K562 (cell line): ENCODE measurements around the gene DPH5. TPM values are rescaled to one million over a fixed set of nuclear protein-coding genes. Genes with fewer than 3 reads are reported as not detected.

ENCODE experiments used
- ATAC-seq: fragments of 200-7000 bp; cut with Tn5 transposase; 3 replicates; pipeline ENCODE4 v1.9.1; 2020; ENCODE audit warnings: moderate library complexity
- BruUV-seq: library from RNA; stranded (reverse); fragments of 400-500 nt; replicated peaks from 2 replicates; lab custom pipeline; 2021; lab: Mats Ljungman, UMichigan
- CTCF ChIA-PET: fragments of 300-600 bp; formaldehyde crosslinking; extraction: SDS; loops from one replicate; lab custom pipeline; 2021; ENCODE audit warnings: low intra/inter-chr PET ratio; lab: Yijun Ruan, JAX
- POLR2A ChIA-PET: fragments of 300-600, 350-650 bp; sonication (Branson Sonifier 250); formaldehyde crosslinking; extraction: SDS; loops from one replicate; lab custom pipeline; 2021; ENCODE audit warnings: antibody characterized with exemption, inconsistent platforms; lab: Yijun Ruan, JAX
- DNase-seq, 4 experiments: peaks; one replicate each; pipeline versions ENCODE4 v3.0.0 to v3.0.0-alpha.2; 2011 to 2018; ENCODE audit warnings: low spot score in 3 of 4, mixed read lengths in 3 of 4; ENCODE audit errors: extremely low read depth in 1 of 4
- FAIRE-seq: peaks from 2 replicates; lab custom pipeline; 2011; peaks lifted over from hg19 to GRCh38; lab: Jason Lieb, UNC
- H2AFZ ChIP-seq: 2 replicates; pipeline ENCODE4 v1.6.0; 2011; ENCODE audit warnings: low read depth, low read length, control low read depth, inconsistent platforms
- H3K27ac ChIP-seq: fragments of 200-600 bp; 3 replicates; pipeline ENCODE4 v1.8.0; 2011; ENCODE audit warnings: low read depth, mild to moderate bottlenecking, control low read depth, inconsistent platforms, low read length, moderate library complexity, mixed read lengths; ENCODE audit errors: extremely low read depth
- H3K27me3 ChIP-seq, 2 experiments: fragments of 300-600 bp in 1 of 2; 2 replicates in 1 of 2; 3 replicates in 1 of 2; pipeline versions ENCODE4 v1.6.0 to v1.8.0; 2011; ENCODE audit warnings: inconsistent platforms in 2 of 2, low read length in 2 of 2, mild to moderate bottlenecking in 1 of 2, mixed read lengths in 1 of 2, moderate library complexity in 1 of 2; ENCODE audit not compliant: control insufficient read depth in 2 of 2, insufficient read depth in 2 of 2
- H3K36me3 ChIP-seq: fragments of 300-600 bp; 3 replicates; pipeline ENCODE4 v1.8.0; 2011; ENCODE audit warnings: mild to moderate bottlenecking, low read length, inconsistent platforms; ENCODE audit not compliant: control insufficient read depth, insufficient read depth
- H3K4me1 ChIP-seq, 2 experiments: fragments of 200-600 bp in 1 of 2; replicated peaks in 1 of 2; 2 replicates in 1 of 2; 3 replicates in 1 of 2; pipeline versions ENCODE4 v1.5.1 to v1.8.0; 2011; ENCODE audit warnings: inconsistent platforms in 2 of 2, low read length in 2 of 2, mild to moderate bottlenecking in 1 of 2, mixed read lengths in 1 of 2, moderate library complexity in 1 of 2; ENCODE audit not compliant: control insufficient read depth in 2 of 2, insufficient read depth in 2 of 2
- H3K4me2 ChIP-seq: 2 replicates; pipeline ENCODE4 v1.6.1; 2011; ENCODE audit warnings: low read length, control low read depth, inconsistent platforms, mixed read lengths; ENCODE audit not compliant: insufficient read depth
- H3K4me3 ChIP-seq: fragments of 200-600 bp; sonication (generic), shearing (Covaris generic); 2 replicates; pipeline ENCODE4 v1.5.1; 2016; ENCODE audit warnings: control low read depth, inconsistent platforms
- H3K79me2 ChIP-seq: fragments of 200-600 bp; 3 replicates; pipeline ENCODE4 v1.8.0; 2011; ENCODE audit warnings: low read length, inconsistent platforms; ENCODE audit not compliant: control insufficient read depth, insufficient read depth
- H3K9ac ChIP-seq, 2 experiments: 2 replicates each; pipeline versions ENCODE4 v1.6.0 to v1.6.1; 2011; ENCODE audit warnings: low read depth in 2 of 2, low read length in 2 of 2, control low read depth in 1 of 2, inconsistent platforms in 1 of 2, mild to moderate bottlenecking in 1 of 2, mixed read lengths in 1 of 2; ENCODE audit not compliant: insufficient read depth in 1 of 2
- H3K9me1 ChIP-seq: one replicate; pipeline ENCODE4 v1.6.0; 2011; ENCODE audit warnings: inconsistent platforms, mild to moderate bottlenecking, low read length, moderate library complexity; ENCODE audit not compliant: control insufficient read depth, insufficient read depth
- H3K9me3 ChIP-seq: replicated peaks from 2 replicates; pipeline ENCODE4 v1.5.1; 2011; ENCODE audit warnings: low read depth, low read length, inconsistent platforms; ENCODE audit not compliant: control insufficient read depth, insufficient read depth
- H4K20me1 ChIP-seq: replicated peaks from 2 replicates; pipeline ENCODE4 v1.6.1; 2011; ENCODE audit warnings: low read length, inconsistent platforms, mixed read lengths; ENCODE audit not compliant: control insufficient read depth, insufficient read depth
- CHAMP1 ChIP-seq: fragments of 450-650 bp; IDR thresholded peaks from 2 replicates; pipeline ENCODE4 v1.6.1; 2016; ENCODE audit warnings: mild to moderate bottlenecking
- KDM4B ChIP-seq, 2 experiments: fragments of 450-650 bp in 1 of 2; sonication (generic) in 1 of 2; IDR thresholded peaks; 2 replicates each; pipeline ENCODE4 v1.6.1; 2016 to 2017; ENCODE audit warnings: borderline replicate concordance in 2 of 2, antibody characterized with exemption in 1 of 2, low read depth in 1 of 2, mild to moderate bottlenecking in 1 of 2
- KDM5B ChIP-seq: fragments of 200-600 bp; sonication (generic); IDR thresholded peaks from 2 replicates; pipeline ENCODE4 v1.6.1; 2012; ENCODE audit warnings: low read depth, mild to moderate bottlenecking, moderate library complexity, low read length, control low read depth, inconsistent platforms; ENCODE audit not compliant: insufficient replicate concordance
- MEF2A ChIP-seq: IDR thresholded peaks from 2 replicates; pipeline ENCODE4 v1.6.1; 2011; ENCODE audit warnings: low read depth, mild to moderate bottlenecking, low read length, moderate library complexity; ENCODE audit not compliant: control insufficient read depth
- RBFOX2 ChIP-seq: fragments of 200-400 bp; formaldehyde crosslinking; IDR thresholded peaks from 2 replicates; pipeline ENCODE4 v1.6.1; 2017; ENCODE audit warnings: low read depth, mild to moderate bottlenecking, low read length, moderate library complexity
- U2AF2 ChIP-seq: fragments of 200-400 bp; formaldehyde crosslinking; optimal IDR thresholded peaks from 2 replicates; pipeline ENCODE3; 2017; ENCODE audit warnings: low read depth, mild to moderate bottlenecking, low read length
- ZBTB11 ChIP-seq, 3 experiments: fragments of 200-800 bp in 1 of 3; fragments of 250-450 bp in 1 of 3; fragments of 450-650 bp in 1 of 3; sonication (Bioruptor Pico) in 1 of 3; sonication (Bioruptor generic) in 1 of 3; formaldehyde crosslinking in 1 of 3; IDR thresholded peaks; 2 replicates each; pipeline versions ENCODE4 v1.6.1 to v1.8.0; 2016 to 2022; ENCODE audit warnings: mild to moderate bottlenecking in 2 of 3, missing genetic modification characterization in 2 of 3, missing compliant biosample characterization in 1 of 3, moderate library complexity in 1 of 3
- WGBS: fragments of 100-300 bp; shearing (Covaris generic); methylation state at CpG from one replicate; pipeline ENCODE4 v1.1.6; 2016; ENCODE audit warnings: low coverage, mixed read lengths; ENCODE audit not compliant: insufficient coverage; ENCODE audit errors: missing lambda C conversion rate; 5-methylcytosine and 5-hydroxymethylcytosine counted together
- in situ Hi-C: fragments of 300-500 bp; cut with MboI; formaldehyde crosslinking; loops from 4 replicates; pipeline ENCODE4 v1.15.0; 2018; ENCODE audit warnings: inconsistent platforms, mixed read lengths
- intact Hi-C: fragments of 100-400 bp; cut with micrococcal nuclease; formaldehyde crosslinking; loops from 2 replicates; pipeline ENCODE4 v1.14.2; 2022
- polyA plus RNA-seq, 8 experiments: library from polyadenylated mRNA; depleted of rRNA in 4 of 8; stranded (reverse) in 5 of 8; unstranded in 3 of 8; fragments of >200 nt; fragmentation: Nextera tagmentation in 2 of 8; fragmentation: Illumina TruSeq in 1 of 8; extraction: Ambion mirVana in 2 of 8; extraction: Trizol in 1 of 8; gene quantifications; 2 replicates each; pipeline versions ENCODE4 v1.2.1 to v1.2.3, GENCODE V29; 2011 to 2014; ENCODE audit warnings: inconsistent platforms in 1 of 8, missing spikeins in 1 of 8
- total RNA-seq, 7 experiments: library from RNA; depleted of rRNA in 6 of 7; stranded (reverse); fragments of >200 nt in 6 of 7; fragmentation: Illumina TruSeq in 2 of 7; extraction: Trizol in 2 of 7; gene quantifications; 2 replicates each; pipeline versions ENCODE4 v1.2.1 to v1.2.3, GENCODE V29; 2011 to 2021; ENCODE audit warnings: low replicate concordance in 1 of 7
- TF ChIP-seq, protein P1 (sequence below), 2 experiments: fragments of 450-650 bp; IDR thresholded peaks; 2 replicates each; pipeline ENCODE4 v1.6.1; 2016

Gene DPH5
- total and polyA plus RNA-seq, 9 of the 15 experiments (the other 6 are each of a cell fraction or from before 2014, with no cell fraction given), result 37.6 to 159 (median 89.7) TPM

DNA sequence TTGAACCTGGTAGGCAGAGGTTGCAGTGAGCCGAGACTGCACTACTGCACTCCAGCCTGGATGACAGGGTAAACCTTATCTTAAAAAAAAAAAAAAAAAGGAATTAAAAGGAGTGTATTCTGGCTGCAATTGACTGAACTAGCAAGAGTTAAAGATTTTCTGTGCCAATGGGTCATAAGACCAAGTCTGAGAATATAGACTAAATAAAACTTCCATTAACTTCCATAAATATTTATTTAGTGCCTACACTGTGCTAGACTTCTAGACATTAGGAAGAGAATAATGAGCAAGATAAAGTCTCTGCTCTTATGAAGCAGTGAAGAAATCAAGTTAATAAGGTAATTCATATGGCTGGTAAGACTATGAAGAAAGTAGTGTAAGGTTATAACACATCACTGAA, 27.2 kb downstream of the DPH5 start:
- Histone ChIP-seq H3K9me3 (no peaks in the 10 kb centered on the region), H3K36me3 (peaks cover 78% of the 10 kb centered on the region; the same call in 2 of the 3 replicates), H3K27ac (no peak overlapping the region), H3K9me1 (no peaks in the 10 kb centered on the region)
- WGBS, result no CpG with 5 or more reads among the region's 1 CpG
- CTCF ChIA-PET, result no interaction called here
- TF ChIP-seq U2AF2, result no peak
- TF ChIP-seq RBFOX2, result no peak
- no peak for TF ChIP-seq KDM5B
- TF ChIP-seq KDM4B (IDR thresholded peaks at IDR 0.05; ENCODE audit: borderline replicate concordance in 2 of 2, low read depth in 1 of 2), result no peak
- TF ChIP-seq, protein P1, sequence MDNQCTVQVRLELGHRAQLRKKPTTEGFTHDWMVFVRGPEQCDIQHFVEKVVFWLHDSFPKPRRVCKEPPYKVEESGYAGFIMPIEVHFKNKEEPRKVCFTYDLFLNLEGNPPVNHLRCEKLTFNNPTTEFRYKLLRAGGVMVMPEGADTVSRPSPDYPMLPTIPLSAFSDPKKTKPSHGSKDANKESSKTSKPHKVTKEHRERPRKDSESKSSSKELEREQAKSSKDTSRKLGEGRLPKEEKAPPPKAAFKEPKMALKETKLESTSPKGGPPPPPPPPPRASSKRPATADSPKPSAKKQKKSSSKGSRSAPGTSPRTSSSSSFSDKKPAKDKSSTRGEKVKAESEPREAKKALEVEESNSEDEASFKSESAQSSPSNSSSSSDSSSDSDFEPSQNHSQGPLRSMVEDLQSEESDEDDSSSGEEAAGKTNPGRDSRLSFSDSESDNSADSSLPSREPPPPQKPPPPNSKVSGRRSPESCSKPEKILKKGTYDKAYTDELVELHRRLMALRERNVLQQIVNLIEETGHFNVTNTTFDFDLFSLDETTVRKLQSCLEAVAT (IDR thresholded peaks at IDR 0.05), result no peak
- no peak for TF ChIP-seq MEF2A
- TF ChIP-seq ZBTB11 (CRISPR knock-in tag; IDR thresholded peaks at IDR 0.05), result no peak
- no peak for TF ChIP-seq CHAMP1
- TF ChIP-seq, all 486 proteins: peak for 0
- no peaks in the 10 kb centered on the region for H3K79me2 ChIP-seq
- H3K4me3 ChIP-seq, result no peak overlapping the region
- H3K9ac ChIP-seq, result no peak overlapping the region
- in situ Hi-C loops, result no loop called here
- ATAC-seq (no peak), FAIRE-seq (no peak), DNase-seq (no peak)
- no peaks in the 10 kb centered on the region for H3K27me3 ChIP-seq
- POLR2A ChIA-PET, result no interaction called here
- no peak overlapping the region for H2AFZ ChIP-seq
- no peak overlapping the region for H3K4me2 ChIP-seq
- H4K20me1 ChIP-seq, result no peaks in the 10 kb centered on the region
- no TSS peak for BruUV-seq
- peaks cover 5 to 20% of the 10 kb centered on the region in 2 experiments; a peak in 4 of 5 replicates for H3K4me1 ChIP-seq
- intact Hi-C loops, result no loop called here
